Natural killer cell (primary cell): ENCODE data around the gene ISM1. TPM values are rescaled to one million over a fixed set of nuclear protein-coding genes. Genes with fewer than 3 reads are reported as not detected.
A peak's percentile ranks its signal among the peaks of the same experiment; 100 is the strongest.
"Not testable (repeated sequence)": the region's sequence is repeated elsewhere in the genome, so short reads cannot be mapped to it uniquely, and the experiment has no call there.

Experiments used
- ATAC-seq, 3 donors: fragments of 150-1000 bp in 2 of 3; fragments of 200-7000 bp in 1 of 3; cut with Tn5 transposase; 1 replicate in 1 of 3; 2 replicates in 2 of 3; pipeline ENCODE4 v1.10.0; 2021; ENCODE audit warnings: mild to moderate bottlenecking in 2 of 3, moderate library complexity in 2 of 3
- DNase-seq, 2 donors: peaks; one replicate each; pipeline versions ENCODE4 v3.0.0 to v3.0.0-alpha.2; 2013 to 2021; ENCODE audit warnings: mixed read lengths in 1 of 2
- H3K27ac ChIP-seq: one replicate; pipeline ENCODE4 v1.5.1; 2013; ENCODE audit warnings: mild to moderate bottlenecking, low read length
- H3K27me3 ChIP-seq: one replicate; pipeline ENCODE4 v1.6.1; 2013; ENCODE audit warnings: low read length; ENCODE audit not compliant: control insufficient read depth, insufficient read depth
- H3K36me3 ChIP-seq: one replicate; pipeline ENCODE4 v1.6.1; 2013; ENCODE audit warnings: low read length; ENCODE audit not compliant: control insufficient read depth, insufficient read depth
- H3K4me1 ChIP-seq: one replicate; pipeline ENCODE4 v1.6.1; 2013; ENCODE audit warnings: low read length; ENCODE audit not compliant: control insufficient read depth, insufficient read depth
- H3K4me3 ChIP-seq: one replicate; pipeline ENCODE4 v1.5.1; 2013; ENCODE audit warnings: low read length
- H3K9me3 ChIP-seq: one replicate; pipeline ENCODE4 v1.6.1; 2013; ENCODE audit warnings: low read length; ENCODE audit not compliant: control insufficient read depth, insufficient read depth
- H3K27ac Mint-ChIP-seq, 2 donors: one replicate each; pipeline ENCODE4 v1.8.0; 2022; ENCODE audit warnings: mild to moderate bottlenecking in 2 of 2, mixed read lengths in 2 of 2, moderate library complexity in 1 of 2
- H3K27me3 Mint-ChIP-seq, 2 donors: one replicate each; pipeline ENCODE4 v1.8.0; 2022; ENCODE audit warnings: low read depth in 2 of 2, mixed read lengths in 2 of 2
- H3K36me3 Mint-ChIP-seq: one replicate; pipeline ENCODE4 v1.8.0; 2022; ENCODE audit warnings: mixed read lengths
- H3K4me1 Mint-ChIP-seq, 2 donors: one replicate each; pipeline ENCODE4 v1.8.0; 2022; ENCODE audit warnings: mixed read lengths in 2 of 2
- H3K4me3 Mint-ChIP-seq: one replicate; pipeline ENCODE4 v1.8.0; 2022; ENCODE audit warnings: mild to moderate bottlenecking, moderate library complexity, mixed read lengths
- H3K9me3 Mint-ChIP-seq, 2 donors: one replicate each; pipeline ENCODE4 v1.8.0; 2022; ENCODE audit warnings: mixed read lengths in 2 of 2
- WGBS: methylation state at CpG from one replicate; pipeline ENCODE4 v1.1.7; 2013; ENCODE audit warnings: missing lambda C conversion rate; ENCODE audit not compliant: insufficient coverage; 5-methylcytosine and 5-hydroxymethylcytosine counted together
- intact Hi-C: fragments of 100-400 bp; cut with micrococcal nuclease; formaldehyde crosslinking; loops from one replicate; pipeline ENCODE4 v1.14.2; 2022
- total RNA-seq, 4 donors: library from RNA; stranded (reverse); fragments of 120-200 nt in 1 of 4; gene quantifications; one replicate each; pipeline versions ENCODE4 v1.2.3 to v1.2.4, GENCODE V29; 2013 to 2022
- TF ChIP-seq, protein P1 (sequence below): fragments of 200-600 bp; IDR thresholded peaks from one replicate; pipeline ENCODE4 v1.8.0; 2022; ENCODE audit warnings: antibody characterized with exemption

ISM1 gene
- total RNA-seq, 3 donors from 2014 or later (not counting 1 experiment from before 2014, with no cell fraction given) = 0.13 TPM; not detected in 2

DNA sequence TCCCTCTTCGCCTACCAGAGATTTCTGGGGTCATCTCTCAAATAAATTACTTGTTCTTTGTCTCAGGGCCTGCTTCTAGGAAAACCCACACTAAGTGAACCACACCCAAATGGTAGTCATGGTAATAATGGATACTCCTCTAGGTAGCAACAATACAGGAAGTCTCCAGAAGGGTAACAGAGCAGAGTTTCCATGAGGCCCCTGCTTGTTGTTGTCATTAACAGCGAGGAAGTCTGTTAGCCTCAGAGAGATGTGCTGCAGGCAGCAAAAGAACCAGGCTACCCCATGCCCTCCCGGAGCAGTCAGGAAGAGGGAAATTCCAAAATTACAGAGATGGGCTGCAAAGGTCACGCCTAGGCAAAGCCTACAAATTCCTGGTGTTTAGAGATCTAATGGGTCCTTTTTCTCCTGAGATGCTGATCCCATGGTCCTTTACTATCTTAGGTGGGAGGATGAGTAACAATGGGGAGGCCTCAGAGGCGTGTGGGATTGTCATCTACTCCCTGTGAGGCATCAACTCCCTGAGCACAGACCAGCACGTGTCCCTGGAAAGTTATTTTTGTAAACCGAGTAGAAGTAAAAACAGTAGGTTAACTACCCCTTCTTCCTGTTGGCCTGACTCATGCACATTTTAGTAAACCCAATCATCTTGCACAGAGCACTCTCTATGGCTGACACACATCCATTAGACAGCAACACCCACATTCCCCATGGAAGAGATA is 10.1 kb downstream of the ISM1 start:
- intact Hi-C loops = no loop called here
- peaks cover 31% of the 10 kb centered on the region in 2 donors for H3K4me1 Mint-ChIP-seq
- H3K4me3 ChIP-seq = no peak overlapping the region

DNA sequence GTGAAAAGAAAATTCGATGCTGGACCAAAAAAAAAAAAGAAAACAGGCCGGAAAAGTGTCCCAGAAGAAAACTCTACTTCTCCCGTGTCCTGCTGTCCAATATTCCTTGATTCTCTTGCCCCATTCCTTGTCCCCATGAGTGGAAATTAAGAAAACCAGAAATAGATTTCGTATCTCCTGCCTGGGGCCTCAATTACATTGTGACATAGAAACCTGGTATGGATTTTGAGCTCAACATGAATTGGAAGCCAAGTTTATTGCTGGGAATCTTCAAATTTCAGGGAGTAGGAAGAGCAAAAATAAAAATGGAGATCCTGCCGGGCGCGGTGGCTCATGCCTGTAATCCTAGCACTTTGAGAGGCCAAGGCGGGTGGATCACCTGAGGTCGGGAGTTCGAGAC is 11.9 kb downstream of the ISM1 start:
- Mint-ChIP-seq H3K9me3 (no peaks in the 10 kb centered on the region), H3K36me3 (no peaks in the 10 kb centered on the region), H3K4me3 (no peak overlapping the region), H3K27me3 (peaks cover 4 to 8% of the 10 kb centered on the region in 2 donors), H3K27ac (no peak overlapping the region), H3K4me1 (peaks cover 31% of the 10 kb centered on the region in 2 donors)
- TF ChIP-seq, protein P1, sequence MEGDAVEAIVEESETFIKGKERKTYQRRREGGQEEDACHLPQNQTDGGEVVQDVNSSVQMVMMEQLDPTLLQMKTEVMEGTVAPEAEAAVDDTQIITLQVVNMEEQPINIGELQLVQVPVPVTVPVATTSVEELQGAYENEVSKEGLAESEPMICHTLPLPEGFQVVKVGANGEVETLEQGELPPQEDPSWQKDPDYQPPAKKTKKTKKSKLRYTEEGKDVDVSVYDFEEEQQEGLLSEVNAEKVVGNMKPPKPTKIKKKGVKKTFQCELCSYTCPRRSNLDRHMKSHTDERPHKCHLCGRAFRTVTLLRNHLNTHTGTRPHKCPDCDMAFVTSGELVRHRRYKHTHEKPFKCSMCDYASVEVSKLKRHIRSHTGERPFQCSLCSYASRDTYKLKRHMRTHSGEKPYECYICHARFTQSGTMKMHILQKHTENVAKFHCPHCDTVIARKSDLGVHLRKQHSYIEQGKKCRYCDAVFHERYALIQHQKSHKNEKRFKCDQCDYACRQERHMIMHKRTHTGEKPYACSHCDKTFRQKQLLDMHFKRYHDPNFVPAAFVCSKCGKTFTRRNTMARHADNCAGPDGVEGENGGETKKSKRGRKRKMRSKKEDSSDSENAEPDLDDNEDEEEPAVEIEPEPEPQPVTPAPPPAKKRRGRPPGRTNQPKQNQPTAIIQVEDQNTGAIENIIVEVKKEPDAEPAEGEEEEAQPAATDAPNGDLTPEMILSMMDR = no peak
- Histone ChIP-seq H3K4me1 (peaks cover 5% of the 10 kb centered on the region), H3K9me3 (no peaks in the 10 kb centered on the region), H3K36me3 (no peaks in the 10 kb centered on the region), H3K4me3 (no peak overlapping the region), H3K27ac (no peak overlapping the region), H3K27me3 (peaks cover 2% of the 10 kb centered on the region)
- intact Hi-C loops = no loop called here
- no peak for DNase-seq
- ATAC-seq = no peak
- WGBS = 89% methylated on average over 10 of the region's 10 CpGs

More for the DNA sequence above, 10.1 kb downstream of the ISM1 start:
- ATAC-seq = peak; percentile 39 to 57 (median 40)
- H3K27ac ChIP-seq = no peak overlapping the region
- TF ChIP-seq, protein P1 = no peak
- H3K27me3 ChIP-seq = peaks cover 2% of the 10 kb centered on the region
- no peak overlapping the region for H3K4me3 Mint-ChIP-seq
- H3K27ac Mint-ChIP-seq = peak overlapping the region in 1 of 2 donors; percentile 13
- peak in 1 of 2 donors; percentile 75 for DNase-seq
- no peaks in the 10 kb centered on the region for H3K36me3 ChIP-seq
- no peaks in the 10 kb centered on the region for H3K9me3 ChIP-seq
- WGBS = 55% methylated on average over 7 of the region's 7 CpGs
- H3K4me1 ChIP-seq = peaks cover 5% of the 10 kb centered on the region
- no peaks in the 10 kb centered on the region for H3K36me3 Mint-ChIP-seq
- H3K27me3 Mint-ChIP-seq = peaks cover 8 to 9% of the 10 kb centered on the region in 2 donors
- H3K9me3 Mint-ChIP-seq = no peaks in the 10 kb centered on the region

DNA sequence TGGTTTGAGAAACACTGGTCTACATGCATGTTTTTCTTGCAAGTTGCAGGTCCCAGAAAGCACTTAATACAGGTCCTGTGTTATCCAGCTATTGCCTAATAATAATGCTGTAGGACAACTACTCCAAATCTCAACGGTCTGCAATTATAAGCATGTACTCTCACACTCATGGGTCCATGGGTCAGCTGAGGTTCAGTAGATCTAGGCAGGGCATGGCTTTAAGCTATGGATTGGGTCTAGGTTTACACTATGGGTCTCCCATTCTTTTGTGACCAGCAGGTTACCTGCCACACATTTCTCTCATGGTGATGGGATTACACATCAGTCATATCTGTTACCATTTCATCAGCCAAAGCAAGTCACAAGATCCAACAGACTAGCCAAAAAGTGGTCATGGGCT is 13.9 kb downstream of the ISM1 start:
- DNase-seq = no peak
- Mint-ChIP-seq H3K4me1 (peaks cover 15 to 18% of the 10 kb centered on the region in 2 donors), H3K9me3 (no peaks in the 10 kb centered on the region), H3K36me3 (no peaks in the 10 kb centered on the region), H3K4me3 (no peak overlapping the region), H3K27me3 (peaks cover 0 to 8% of the 10 kb centered on the region in 2 donors), H3K27ac (no peak overlapping the region)
- TF ChIP-seq, protein P1 = no peak
- H3K27me3 ChIP-seq = no peaks in the 10 kb centered on the region
- no peaks in the 10 kb centered on the region for H3K36me3 ChIP-seq
- 86% methylated on average over 1 of the region's 1 CpG for WGBS
- no peak overlapping the region for H3K4me3 ChIP-seq
- intact Hi-C loops = no loop called here
- no peak for ATAC-seq
- H3K4me1 ChIP-seq = peaks cover 5% of the 10 kb centered on the region
- H3K9me3 ChIP-seq = no peaks in the 10 kb centered on the region
- no peak overlapping the region for H3K27ac ChIP-seq

DNA sequence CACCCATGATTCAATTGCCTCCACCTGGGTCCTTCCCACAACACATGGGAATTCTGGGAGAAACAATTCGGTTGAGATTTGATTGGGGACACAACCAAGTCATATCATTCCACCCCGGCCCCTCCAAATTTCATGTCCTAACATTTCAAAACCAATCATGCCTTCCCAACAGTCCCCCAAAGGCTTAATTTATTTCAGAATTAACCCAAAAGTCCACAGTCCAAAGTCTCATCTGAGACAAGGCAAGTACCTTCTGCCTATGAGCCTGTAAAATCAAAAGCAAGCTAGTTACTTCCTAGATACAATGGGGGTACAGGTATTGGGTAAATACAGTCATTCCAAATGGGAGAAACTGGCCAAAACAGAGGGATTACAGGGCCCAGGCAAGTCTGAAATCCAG is 15.3 kb downstream of the ISM1 start:
- H3K9me3 Mint-ChIP-seq, H3K27ac ChIP-seq, H3K9me3 ChIP-seq, H3K36me3 ChIP-seq, H3K27me3 ChIP-seq, H3K4me3 Mint-ChIP-seq, H3K36me3 Mint-ChIP-seq, H3K4me1 ChIP-seq, H3K4me1 Mint-ChIP-seq, H3K4me3 ChIP-seq, DNase-seq, intact Hi-C loops, H3K27ac Mint-ChIP-seq, H3K27me3 Mint-ChIP-seq, ATAC-seq: not testable (repeated sequence)
- WGBS = 83% methylated on average over 2 of the region's 2 CpGs
